ENCODE data around the gene CISTR.

The CISTR gene

DNA sequence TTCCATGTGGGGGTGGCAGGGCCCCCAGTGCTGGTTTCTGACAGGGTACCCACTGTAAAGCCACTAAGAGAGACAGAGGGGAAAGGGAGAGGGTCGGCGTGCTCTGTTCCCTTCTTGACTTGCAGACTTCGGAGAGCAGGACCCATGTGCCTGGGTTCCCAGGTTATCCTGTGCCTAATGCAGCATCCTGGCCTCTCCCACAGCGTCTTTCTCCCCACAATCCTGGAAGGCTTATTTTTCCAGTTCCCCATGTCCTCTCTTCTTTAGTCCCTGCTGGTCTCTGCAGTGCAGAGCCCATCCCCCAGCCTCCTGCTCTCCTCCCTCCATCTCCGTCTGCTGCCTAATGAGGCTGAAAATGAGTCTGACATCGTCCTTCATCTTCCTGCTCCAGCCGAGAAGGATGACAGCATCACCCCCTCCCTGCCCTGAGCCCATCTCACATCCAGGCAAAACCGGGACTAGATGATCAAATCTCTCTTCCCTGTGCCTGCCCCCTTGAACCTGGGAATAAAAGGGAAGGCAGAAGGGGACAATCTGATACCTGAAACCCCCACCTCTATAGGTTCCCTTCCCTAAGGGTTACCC lies 39.6 kb downstream of the CISTR start:
- DNase-seq, result no peak

DNA sequence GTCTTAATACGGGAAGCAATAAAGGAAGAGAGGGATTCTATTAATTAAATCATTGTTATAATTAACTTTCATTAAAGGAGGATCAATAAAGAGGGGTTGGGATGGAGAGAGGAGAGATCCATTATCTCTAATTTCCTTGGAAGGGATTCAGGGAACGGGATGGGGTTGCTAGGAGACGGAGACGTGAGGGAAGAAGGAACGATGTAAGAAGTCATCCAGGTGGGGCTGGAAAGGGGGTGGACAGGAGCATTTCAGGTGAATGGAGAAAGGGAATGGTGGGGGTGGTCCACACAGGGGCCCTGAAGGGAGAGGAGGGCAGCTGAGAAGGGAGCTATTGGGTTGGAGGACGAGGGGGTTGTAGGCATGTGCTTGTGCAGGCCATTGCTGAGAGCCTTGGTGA lies 41.7 kb downstream of the CISTR start:
- no peak for DNase-seq

DNA sequence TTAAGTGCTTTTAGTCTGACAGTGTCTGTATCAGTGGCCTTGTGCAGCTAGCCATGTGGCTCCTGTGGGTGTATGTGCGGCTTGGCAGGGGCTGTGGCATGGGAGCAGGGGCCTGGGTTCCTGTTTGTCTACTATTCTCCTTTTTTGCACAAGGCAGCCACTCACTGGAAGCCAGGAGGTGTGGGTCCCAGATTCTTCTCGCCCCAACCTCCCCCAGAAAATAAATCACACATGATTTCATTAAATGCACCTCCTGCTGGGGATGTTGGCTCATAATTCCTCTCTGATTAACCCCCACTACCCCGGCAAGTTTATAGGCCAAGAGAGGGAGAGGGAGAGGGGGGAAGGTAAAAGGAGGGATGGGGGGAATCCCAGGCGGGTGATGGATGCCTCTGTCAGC lies 42.1 kb downstream of the CISTR start:
- no peak for DNase-seq

DNA sequence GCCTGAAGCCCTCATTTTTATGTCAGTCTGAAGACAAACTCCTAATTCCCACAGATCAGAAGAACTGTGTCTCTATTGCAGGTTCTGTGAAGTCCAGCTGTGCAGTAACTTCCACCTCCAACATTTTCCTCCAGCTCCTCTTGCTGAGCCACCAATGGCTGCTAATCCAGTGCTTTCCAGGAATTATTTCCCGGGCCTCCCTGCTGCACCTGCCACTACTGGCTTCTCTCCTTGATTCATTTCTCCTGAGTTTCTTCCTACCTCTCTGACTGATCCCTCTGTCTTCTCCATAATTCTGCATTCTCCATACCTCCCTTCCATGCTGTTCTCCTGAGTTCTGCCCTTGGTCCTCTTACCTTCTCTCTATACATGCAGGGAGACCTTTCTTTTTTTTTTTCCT lies 45.7 kb downstream of the CISTR start:
- DNase-seq, result no peak

DNA sequence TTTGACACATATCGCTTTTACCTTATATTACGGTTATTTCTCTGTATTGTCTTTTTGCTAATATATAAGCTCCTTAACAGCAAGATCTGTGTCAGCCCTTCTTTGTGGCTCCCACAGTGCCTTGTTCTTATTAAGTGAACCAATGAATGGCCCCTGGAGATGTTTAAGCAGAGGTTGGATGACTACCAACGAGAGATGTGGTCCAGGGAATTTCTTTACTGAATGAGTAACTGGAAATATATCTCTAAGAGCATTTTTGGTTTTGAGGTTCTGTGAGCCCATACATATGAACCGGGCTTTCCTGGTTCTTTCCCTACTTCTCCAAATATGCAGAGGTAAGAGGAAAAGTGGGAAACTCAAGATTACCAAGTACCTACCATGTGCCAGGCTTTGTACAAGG lies 48.0 kb downstream of the CISTR start:
- DNase-seq, result no peak

DNA sequence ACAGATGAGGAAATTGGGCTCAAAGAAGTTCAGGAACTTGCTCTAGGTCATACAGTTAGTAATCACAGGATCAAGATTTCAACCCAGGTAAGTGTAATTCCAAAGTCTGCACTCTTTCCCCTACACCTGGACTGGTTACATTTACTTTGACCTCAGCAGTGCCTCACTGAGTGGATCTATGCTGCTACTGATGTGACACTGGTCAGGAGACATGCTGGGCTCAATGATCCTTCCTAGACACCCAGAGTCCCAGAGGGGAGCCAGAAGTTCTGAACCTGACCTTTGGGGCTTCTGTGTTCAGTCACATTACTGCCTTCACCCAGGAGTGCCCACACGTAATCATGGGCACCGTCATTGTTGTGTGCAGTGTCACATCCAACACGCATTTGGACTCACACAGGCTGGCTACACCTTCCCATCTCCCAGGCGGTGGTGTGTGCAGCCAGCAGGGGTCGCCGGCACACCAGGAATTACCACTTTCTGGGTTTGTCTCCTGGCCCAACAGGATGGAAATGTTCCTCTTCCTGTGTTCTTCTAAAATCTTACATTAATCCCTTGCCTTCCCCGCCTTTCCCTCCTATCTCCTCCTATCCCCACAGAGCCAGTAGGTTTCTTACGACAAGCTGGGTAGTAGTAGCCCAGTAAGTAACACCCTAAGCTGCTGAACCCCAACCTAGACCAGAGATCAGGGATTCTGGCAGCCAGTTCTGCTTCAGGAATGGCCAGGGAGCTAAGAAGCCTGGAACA lies 50.1 kb downstream of the CISTR start:
- peak; percentile 58 for DNase-seq

DNA sequence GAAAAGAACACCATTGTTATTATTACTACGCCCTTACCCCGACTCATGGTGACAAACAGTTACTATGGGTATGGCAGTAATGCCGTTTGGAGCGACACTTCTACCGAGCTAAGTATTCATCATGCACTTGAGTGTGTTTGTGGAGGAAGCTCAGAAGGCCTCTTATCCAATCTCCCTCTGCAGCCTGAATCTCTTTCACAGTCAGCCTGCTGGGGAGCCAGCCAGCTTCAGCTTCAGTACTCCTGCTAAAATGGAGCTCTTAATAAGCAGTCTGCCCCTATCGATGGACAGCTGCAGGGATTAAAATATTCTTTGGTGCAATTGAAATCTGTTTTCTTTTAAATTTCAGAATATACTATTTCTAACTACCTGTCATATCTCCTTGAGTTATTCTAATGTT lies 51.2 kb downstream of the CISTR start:
- no peak for DNase-seq

DNA sequence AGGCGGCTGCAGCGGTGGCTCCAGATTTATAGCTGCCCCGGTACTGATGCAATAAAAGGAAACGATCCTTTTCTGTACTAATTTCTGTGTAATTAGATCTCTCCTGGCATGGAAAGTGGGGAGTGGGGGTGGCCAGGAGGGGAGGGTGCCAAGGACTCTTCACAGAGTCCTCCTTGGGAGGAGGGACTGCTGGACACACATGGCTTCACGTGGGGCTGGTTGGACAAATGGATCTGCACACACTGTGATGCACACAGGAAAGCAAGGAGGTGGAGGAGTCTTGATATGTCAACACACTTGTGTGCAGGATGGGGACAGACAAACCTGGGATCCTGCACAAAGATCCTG lies 52.1 kb downstream of the CISTR start:
- DNase-seq, result no peak

DNA sequence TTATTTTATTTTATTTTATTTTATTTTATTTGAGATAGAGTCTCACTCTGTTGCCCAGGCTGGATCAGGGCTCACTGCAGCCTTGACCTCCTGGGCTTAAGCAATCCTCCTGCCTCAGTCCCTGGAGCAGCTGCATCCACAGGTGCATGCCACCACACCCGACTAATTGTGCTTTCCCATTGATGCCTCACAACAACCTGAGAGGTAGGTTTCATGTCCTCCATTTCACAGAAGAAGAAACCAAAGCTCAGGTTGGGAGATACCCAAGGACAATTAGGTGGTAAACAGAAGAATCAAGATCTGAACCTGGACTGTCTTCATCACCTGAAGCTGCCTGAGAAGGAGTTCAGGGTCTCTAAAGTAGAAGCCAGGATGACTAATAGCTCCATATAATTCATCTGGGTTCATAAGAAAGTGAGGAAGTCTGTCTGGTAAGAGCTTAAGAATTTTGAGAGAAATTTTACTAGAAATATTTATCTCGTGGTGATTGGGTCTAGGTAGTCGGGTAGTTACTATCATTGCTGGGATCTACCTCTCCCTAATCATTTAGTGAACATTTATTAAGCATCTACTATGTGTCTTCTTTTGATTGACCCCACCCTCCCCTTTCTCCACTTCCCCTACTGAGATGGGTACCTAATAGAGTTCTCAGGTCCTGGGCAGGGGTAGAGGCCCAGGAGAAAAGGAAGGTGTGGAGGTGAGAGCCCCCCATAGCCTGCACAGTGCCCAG lies 52.7 kb downstream of the CISTR start:
- no peak for DNase-seq

DNA sequence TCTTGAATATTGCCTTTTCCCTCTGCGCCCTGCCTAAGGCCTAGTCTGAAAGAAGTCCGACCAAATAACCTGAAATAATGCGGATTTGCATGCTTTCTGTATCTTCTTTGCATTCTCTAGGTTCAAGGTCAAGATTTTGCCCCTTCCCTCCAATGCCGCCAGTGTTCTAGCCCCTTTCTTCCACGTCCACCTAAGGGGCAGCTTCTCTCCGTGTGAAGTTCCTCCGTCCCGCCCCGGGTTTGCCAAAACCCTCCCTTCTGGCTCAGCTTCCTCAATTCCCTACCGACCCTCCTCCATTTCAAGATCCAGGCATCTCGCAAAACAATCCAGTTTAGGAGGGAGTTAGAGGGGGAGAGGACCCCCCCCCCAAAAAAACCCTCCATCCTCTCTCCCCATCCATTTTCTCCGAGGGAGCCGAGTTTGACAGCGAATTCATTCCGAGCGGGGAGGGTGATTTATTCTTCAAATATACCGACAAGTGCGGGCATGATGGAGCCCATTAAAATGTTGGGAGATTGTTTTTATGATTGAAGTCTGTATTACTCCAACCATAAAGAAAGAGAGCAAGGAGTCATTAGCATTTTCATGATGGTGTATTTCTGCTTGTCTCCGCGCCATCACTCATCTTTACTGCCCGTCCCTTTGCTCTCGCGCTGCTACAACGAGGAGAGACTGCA lies 55.0 kb downstream of the CISTR start:
- peak; percentile 31 for DNase-seq

Measured in NCI-H1436 (cell line).